HG03175 (cell line): ENCODE measurements around the gene ERN2.

ENCODE experiments used
- ATAC-seq: cut with Tn5 transposase; IDR thresholded peaks from one replicate; pipeline ENCODE4 v1.9.1; 2021; ENCODE audit warnings: mild to moderate bottlenecking, moderate library complexity; ENCODE audit not compliant: unreplicated experiment

ERN2 gene

DNA sequence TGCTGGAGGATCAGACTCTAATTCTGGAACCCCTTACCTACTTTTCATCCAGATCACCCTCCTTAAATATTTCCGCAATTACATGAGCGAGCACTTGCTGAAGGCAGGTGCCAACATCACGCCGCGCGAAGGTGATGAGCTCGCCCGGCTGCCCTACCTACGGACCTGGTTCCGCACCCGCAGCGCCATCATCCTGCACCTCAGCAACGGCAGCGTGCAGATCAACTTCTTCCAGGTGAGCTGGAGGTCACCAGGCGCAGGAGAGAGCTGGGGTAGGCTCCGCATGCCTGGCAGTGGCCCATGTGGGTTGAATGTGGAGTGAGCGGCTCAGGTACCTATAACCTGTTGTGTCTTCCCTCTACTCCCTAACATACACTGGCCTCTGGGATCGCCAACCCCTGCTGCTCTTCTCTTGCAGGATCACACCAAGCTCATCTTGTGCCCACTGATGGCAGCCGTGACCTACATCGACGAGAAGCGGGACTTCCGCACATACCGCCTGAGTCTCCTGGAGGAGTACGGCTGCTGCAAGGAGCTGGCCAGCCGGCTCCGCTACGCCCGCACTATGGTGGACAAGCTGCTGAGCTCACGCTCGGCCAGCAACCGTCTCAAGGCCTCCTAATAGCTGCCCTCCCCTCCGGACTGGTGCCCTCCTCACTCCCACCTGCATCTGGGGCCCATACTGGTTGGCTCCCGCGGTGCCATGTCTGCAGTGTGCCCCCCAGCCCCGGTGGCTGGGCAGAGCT is 23.4 kb downstream of the ERN2 start:
- no peak for ATAC-seq

DNA sequence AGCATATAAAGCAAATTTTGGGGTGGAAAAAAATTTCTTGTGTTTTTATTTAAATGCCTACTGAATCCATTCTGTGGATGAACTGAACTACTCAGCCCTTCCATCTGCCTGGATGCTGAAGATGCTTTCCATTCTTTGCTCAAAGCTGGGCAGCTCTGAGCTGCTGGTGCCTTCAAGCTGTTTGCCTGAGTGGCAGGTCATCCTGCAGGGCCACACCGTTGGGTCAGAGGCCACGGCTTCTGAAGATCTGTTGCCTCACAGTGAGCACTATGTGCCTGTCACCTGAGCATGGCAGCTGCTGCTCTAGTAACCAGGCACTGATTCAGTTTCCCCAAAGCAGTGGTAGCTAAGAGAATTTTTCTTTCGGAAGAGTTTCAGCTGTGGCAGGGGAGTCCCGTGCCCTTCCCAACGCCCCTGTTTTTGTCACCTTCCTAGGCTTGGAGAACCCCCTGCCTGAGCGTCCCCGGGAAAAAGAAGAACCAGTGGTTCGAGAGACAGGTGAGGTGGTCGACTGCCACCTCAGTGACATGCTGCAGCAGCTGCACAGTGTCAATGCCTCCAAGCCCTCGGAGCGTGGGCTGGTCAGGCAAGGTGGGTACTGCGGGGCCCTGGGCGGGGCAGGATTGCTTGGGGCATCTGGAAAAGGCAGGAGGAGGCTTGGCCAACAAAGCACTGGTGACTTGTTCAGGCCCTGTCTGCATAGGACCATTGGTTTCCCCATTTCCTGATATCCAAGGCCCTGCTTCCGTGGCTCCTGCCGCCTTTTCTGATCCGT is 25.8 kb downstream of the ERN2 start:
- no peak for ATAC-seq

GRCh38 chr16:23683487-23683886 is 29.5 kb downstream of the ERN2 start:
- ATAC-seq = no peak

- ATAC-seq = no peak
These were observed 30.8 kb downstream of the ERN2 start for GRCh38 chr16:23682181-23682580.

GRCh38 chr16:23679986-23680336 is 33.1 kb downstream of the ERN2 start:
- ATAC-seq = no peak

DNA sequence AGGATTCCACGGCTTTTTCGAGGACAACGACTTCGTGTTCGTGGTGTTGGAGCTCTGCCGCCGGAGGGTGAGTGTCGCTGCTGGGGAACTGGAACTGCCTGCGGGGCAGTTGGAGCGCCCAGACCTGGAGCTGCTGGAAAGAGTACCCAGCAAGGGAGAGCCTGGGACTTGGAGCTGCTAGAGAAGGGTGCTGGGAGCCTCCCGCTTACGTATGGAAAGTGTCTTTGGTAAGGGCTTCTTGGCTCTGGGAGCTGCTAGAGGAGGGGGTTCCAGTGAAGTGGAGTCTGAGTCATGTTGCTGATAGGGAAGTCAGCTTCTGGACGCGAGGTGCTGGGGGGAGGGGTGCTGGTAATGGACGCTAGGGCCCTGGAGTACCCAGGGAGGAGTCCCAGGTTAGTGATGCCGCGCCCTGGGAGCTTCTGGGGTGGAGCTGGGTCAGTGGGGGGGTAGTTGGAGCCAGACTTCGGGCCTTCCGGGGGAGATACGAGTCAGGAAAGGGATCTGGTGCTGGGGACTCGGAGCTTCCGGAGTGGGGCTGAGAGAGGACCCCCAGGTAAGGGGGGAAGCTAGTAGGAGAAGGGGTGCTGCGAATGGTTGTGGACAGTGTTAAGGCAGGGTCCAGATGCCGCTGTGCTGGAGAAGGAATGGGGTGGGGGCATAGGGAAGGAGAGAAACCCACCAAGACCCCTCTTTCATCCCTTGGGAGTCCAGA is 33.6 kb downstream of the ERN2 start:
- no peak for ATAC-seq

DNA sequence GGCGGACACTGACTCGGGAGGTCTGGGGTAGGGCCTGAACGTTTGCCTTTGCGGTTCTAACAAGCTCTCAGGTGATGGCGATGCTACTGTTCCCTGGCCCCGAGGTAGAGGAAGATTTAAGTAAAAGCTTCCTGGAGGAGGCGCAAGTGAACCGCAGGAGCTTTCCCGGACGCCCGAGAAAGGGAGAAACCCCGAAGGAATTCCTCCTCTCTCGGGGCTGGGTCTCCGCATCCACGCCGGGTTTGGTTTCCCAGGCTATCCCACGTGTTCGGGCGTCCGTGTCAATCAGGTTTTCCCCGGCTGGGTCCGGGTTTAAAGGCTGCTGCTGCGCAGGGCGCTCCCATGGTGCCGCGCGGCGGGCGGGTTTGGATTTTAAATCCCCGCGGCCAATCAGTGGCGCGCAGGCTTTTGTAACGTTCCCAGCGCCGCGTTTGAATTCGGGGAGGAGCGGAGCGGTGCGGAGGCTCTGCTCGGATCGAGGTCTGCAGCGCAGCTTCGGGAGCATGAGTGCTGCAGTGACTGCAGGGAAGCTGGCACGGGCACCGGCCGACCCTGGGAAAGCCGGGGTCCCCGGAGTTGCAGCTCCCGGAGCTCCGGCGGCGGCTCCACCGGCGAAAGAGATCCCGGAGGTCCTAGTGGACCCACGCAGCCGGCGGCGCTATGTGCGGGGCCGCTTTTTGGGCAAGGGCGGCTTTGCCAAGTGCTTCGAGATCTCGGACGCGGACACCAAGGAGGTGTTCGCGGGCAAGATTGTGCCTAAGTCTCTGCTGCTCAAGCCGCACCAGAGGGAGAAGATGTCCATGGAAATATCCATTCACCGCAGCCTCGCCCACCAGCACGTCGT is 34.4 kb downstream of the ERN2 start, which contains the start of gene PLK1:
Gene PLK1, plus strand, starts transcription at position 460 of the 844 bp plus-strand sequence. Its CDS starts 44 bp downstream, at position 504.
- ATAC-seq = peak; percentile 92

DNA sequence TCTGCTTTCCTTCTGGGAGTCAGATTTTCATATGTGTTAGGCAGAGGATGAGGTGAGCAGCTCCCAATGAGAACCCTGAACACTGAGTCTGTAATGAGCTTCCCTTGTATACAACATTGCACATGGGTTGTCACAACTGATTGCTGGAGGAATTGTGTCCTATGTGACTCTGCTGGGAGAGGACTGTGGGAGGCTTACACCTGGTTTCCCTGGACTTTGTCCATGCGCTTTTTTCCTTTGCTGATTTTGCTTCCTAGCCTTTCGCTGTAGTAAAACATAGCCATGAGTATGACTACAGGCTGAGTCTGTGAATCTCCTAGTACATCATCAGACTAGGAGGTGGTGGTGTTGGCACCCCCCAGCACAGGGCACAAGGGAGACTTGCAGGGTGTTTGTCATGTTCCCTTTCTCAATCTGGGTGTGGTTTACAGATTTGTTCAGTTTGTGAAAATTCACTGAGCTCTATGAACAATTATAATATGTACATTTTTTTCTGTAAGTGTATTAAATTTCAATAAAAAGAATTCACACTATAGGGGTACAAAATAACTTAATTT is 36.0 kb downstream of the ERN2 start:
- no peak for ATAC-seq

- ATAC-seq = no peak
These were observed 38.9 kb downstream of the ERN2 start for GRCh38 chr16:23673971-23674614.

DNA sequence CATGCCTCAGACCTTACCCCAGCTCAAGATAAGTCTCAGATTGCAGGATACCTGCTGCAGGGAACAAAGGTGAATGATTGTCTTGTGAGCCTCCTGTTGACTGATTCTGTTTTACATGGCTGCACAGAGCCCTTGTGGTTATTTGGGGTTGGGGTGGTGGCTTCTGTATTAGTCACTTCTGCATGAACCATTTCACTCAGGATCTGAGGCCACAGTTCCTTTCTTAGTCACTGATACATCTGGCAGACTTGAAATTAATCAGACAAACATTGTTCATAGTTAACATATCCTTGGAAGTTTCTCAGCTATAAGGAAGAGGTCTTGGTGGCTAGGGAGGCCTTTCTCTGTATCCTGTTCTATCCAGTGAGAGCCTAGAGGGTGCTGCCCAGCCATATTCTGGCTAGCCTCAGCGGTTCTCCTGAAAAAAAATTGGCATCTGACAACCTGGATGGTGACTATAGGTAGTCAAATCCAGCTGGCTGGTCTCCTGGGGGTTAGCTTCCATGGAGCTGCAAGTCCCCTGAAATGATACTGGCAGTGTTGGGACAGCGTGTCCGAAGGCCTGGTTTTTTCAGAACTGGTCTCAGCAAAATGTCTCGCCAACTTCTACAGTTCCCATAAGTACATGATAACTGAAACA is 42.8 kb downstream of the ERN2 start:
- peak; percentile 98 for ATAC-seq

GRCh38 chr16:23668873-23669272 is 44.1 kb downstream of the ERN2 start:
- no peak for ATAC-seq

- ATAC-seq = no peak
These were observed 44.8 kb downstream of the ERN2 start for GRCh38 chr16:23668225-23668624.

GRCh38 chr16:23667355-23667659 is 45.7 kb downstream of the ERN2 start:
- no peak for ATAC-seq

- no peak for ATAC-seq
These were observed 46.3 kb downstream of the ERN2 start for GRCh38 chr16:23666571-23667354.

GRCh38 chr16:23663918-23664317 is 49.1 kb downstream of the ERN2 start:
- no peak for ATAC-seq

- no peak for ATAC-seq
These were observed 61.0 kb downstream of the ERN2 start for GRCh38 chr16:23651943-23652468.

- ATAC-seq = no peak
These were observed 62.2 kb downstream of the ERN2 start for GRCh38 chr16:23650674-23651416.

DNA sequence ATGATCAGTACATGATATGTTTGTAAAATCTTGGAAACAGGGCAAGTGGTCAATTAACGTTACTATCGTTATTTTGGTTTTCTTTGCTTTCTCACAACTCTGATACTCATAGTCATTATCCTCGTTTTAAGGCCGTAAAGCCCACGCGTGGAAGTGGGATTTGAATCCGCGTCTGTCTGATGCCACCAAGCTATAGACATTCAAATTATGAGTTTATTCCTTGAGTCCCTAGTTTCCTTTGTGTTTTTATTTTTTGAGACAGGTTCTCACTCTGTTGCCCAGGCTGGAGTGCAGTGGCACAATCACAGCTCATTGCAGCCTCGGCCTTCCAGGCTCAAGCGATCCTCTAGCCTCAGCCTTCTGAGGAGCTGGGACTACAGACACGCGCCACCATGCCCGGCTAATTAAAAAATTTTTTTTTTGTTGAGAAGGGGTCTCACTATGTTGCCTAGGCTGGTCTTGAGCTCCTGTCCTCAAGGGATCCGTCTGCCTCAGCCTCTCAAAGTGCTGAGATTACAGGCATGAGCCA is 70.7 kb downstream of the ERN2 start:
- no peak for ATAC-seq
